WTC11 (cell line): ENCODE measurements around the gene SAP130.

Experiments used
- ESRRA ChIP-seq: sonication (generic); formaldehyde crosslinking; IDR thresholded peaks from 2 replicates; pipeline ENCODE4 v1.8.1; 2022; ENCODE audit warnings: mild to moderate bottlenecking, missing genetic modification reagents, borderline replicate concordance
- TEAD4 ChIP-seq: sonication (generic); formaldehyde crosslinking; IDR thresholded peaks from 2 replicates; pipeline ENCODE4 v1.8.0; 2022; ENCODE audit warnings: mild to moderate bottlenecking, missing genetic modification reagents
- ZNF138 ChIP-seq: sonication (generic); formaldehyde crosslinking; conservative IDR thresholded peaks from 2 replicates; pipeline ENCODE4 v1.8.1; 2022; ENCODE audit warnings: mild to moderate bottlenecking, moderate library complexity, missing genetic modification reagents
- TF ChIP-seq, protein P1 (sequence below): fragments of 200-600 bp; IDR thresholded peaks from 2 replicates; pipeline ENCODE4 v1.8.0; 2022; ENCODE audit warnings: antibody characterized with exemption
- TF ChIP-seq, protein P2 (sequence below): sonication (generic); formaldehyde crosslinking; IDR thresholded peaks from 2 replicates; pipeline ENCODE4 v1.8.0; 2023; ENCODE audit warnings: mild to moderate bottlenecking, missing genetic modification reagents
- TF ChIP-seq, protein P3 (sequence below): sonication (generic); formaldehyde crosslinking; IDR thresholded peaks from 2 replicates; pipeline ENCODE4 v1.8.1; 2023; ENCODE audit warnings: mild to moderate bottlenecking, missing genetic modification reagents, moderate library complexity
- TF ChIP-seq, protein P4 (sequence below): sonication (generic); formaldehyde crosslinking; conservative IDR thresholded peaks from 2 replicates; pipeline ENCODE4 v1.8.1; 2022; ENCODE audit warnings: mild to moderate bottlenecking, missing genetic modification reagents

DNA sequence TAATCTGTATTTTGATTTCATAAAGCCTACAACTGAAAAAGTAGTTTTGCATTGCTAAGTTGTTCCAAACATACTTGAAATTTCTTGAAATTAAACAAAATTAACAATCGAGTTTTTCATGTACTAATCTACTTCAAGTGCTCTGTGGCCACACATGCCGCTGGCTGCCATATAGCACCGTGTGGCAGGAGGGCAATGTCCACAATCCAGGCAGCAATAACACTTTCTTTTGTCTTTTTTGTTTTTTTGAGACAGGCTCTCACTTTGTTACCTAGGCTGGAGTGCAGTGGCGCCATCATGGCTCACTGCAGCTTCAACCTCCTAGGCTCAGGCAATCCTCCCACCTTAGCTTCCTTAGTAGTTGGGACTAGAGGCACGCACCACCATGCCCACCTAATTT lies 36.1 kb downstream of the SAP130 start:
- TF ChIP-seq, protein P1, sequence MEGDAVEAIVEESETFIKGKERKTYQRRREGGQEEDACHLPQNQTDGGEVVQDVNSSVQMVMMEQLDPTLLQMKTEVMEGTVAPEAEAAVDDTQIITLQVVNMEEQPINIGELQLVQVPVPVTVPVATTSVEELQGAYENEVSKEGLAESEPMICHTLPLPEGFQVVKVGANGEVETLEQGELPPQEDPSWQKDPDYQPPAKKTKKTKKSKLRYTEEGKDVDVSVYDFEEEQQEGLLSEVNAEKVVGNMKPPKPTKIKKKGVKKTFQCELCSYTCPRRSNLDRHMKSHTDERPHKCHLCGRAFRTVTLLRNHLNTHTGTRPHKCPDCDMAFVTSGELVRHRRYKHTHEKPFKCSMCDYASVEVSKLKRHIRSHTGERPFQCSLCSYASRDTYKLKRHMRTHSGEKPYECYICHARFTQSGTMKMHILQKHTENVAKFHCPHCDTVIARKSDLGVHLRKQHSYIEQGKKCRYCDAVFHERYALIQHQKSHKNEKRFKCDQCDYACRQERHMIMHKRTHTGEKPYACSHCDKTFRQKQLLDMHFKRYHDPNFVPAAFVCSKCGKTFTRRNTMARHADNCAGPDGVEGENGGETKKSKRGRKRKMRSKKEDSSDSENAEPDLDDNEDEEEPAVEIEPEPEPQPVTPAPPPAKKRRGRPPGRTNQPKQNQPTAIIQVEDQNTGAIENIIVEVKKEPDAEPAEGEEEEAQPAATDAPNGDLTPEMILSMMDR: no peak
- TF ChIP-seq, protein P2, sequence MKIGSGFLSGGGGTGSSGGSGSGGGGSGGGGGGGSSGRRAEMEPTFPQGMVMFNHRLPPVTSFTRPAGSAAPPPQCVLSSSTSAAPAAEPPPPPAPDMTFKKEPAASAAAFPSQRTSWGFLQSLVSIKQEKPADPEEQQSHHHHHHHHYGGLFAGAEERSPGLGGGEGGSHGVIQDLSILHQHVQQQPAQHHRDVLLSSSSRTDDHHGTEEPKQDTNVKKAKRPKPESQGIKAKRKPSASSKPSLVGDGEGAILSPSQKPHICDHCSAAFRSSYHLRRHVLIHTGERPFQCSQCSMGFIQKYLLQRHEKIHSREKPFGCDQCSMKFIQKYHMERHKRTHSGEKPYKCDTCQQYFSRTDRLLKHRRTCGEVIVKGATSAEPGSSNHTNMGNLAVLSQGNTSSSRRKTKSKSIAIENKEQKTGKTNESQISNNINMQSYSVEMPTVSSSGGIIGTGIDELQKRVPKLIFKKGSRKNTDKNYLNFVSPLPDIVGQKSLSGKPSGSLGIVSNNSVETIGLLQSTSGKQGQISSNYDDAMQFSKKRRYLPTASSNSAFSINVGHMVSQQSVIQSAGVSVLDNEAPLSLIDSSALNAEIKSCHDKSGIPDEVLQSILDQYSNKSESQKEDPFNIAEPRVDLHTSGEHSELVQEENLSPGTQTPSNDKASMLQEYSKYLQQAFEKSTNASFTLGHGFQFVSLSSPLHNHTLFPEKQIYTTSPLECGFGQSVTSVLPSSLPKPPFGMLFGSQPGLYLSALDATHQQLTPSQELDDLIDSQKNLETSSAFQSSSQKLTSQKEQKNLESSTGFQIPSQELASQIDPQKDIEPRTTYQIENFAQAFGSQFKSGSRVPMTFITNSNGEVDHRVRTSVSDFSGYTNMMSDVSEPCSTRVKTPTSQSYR (CRISPR knock-in tag): no peak
- TF ChIP-seq ZNF138 (CRISPR knock-in tag) (no peak), ESRRA (no peak), TEAD4 (CRISPR knock-in tag) (no peak)
- TF ChIP-seq, protein P3, sequence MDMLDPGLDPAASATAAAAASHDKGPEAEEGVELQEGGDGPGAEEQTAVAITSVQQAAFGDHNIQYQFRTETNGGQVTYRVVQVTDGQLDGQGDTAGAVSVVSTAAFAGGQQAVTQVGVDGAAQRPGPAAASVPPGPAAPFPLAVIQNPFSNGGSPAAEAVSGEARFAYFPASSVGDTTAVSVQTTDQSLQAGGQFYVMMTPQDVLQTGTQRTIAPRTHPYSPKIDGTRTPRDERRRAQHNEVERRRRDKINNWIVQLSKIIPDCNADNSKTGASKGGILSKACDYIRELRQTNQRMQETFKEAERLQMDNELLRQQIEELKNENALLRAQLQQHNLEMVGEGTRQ (CRISPR knock-in tag): no peak
- TF ChIP-seq, protein P4, sequence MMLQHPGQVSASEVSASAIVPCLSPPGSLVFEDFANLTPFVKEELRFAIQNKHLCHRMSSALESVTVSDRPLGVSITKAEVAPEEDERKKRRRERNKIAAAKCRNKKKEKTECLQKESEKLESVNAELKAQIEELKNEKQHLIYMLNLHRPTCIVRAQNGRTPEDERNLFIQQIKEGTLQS (CRISPR knock-in tag): no peak
